Measurements from ENCODE around the gene TSNAXIP1.
A peak's percentile ranks its signal among the peaks of the same experiment; 100 is the strongest.

The TSNAXIP1 gene

DNA sequence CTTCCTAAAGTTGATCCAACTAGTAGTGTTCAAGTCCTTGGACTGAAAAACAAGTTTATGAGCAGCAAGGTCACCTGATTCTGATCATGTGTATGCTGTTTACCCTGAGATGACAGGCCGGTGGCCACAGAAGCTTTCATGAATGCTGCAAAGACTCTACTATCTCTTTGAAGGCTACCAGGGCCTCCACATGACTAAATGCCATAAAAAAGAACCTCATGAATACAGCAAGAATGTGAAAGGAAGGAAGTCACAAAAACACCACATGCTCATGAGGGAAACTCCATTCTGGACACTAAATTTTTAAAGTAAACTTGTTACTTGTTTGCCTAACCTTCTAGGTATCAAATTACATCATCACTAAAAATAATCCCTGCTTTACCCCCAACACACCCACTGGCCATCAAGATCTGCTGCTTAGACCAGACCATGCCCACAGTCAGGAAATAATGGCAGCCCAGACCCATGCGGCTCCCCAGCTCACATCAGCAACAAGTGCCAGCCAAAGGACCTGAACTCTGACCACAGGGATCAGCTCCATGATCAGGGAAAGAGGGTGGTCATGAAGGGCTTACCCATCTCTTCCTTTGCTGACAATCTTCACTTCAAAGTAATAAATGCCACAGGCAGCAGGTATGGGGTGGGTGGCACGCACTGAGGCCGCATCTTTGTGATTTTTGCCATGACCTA lies 1.7 kb upstream of the TSNAXIP1 start:
- TF ChIP-seq NFIC (IDR thresholded peaks at IDR 0.05) (no peak), TCF12 (IDR thresholded peaks at IDR 0.05; ENCODE audit: low read depth) (no peak), ZBTB7A (IDR thresholded peaks at IDR 0.05; ENCODE audit: low read depth) (no peak), EGR1 (IDR thresholded peaks at IDR 0.05) (no peak), CEBPB (IDR thresholded peaks at IDR 0.05) (no peak), RAD21 (IDR thresholded peaks at IDR 0.05; ENCODE audit: low read depth) (no peak), YY1 (IDR thresholded peaks at IDR 0.05; ENCODE audit: low read depth) (no peak), CREB1 (IDR thresholded peaks at IDR 0.05; ENCODE audit: low read depth) (no peak), TEAD4 (IDR thresholded peaks at IDR 0.05) (no peak), TAF1 (IDR thresholded peaks at IDR 0.05; ENCODE audit: low read depth) (no peak), FOXM1 (IDR thresholded peaks at IDR 0.05; ENCODE audit: borderline replicate concordance, low read depth) (no peak), EP300 (IDR thresholded peaks at IDR 0.05; ENCODE audit: borderline replicate concordance) (no peak)
- TF ChIP-seq, protein P1, sequence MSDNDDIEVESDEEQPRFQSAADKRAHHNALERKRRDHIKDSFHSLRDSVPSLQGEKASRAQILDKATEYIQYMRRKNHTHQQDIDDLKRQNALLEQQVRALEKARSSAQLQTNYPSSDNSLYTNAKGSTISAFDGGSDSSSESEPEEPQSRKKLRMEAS (IDR thresholded peaks at IDR 0.05): no peak
- TF ChIP-seq, protein P2, sequence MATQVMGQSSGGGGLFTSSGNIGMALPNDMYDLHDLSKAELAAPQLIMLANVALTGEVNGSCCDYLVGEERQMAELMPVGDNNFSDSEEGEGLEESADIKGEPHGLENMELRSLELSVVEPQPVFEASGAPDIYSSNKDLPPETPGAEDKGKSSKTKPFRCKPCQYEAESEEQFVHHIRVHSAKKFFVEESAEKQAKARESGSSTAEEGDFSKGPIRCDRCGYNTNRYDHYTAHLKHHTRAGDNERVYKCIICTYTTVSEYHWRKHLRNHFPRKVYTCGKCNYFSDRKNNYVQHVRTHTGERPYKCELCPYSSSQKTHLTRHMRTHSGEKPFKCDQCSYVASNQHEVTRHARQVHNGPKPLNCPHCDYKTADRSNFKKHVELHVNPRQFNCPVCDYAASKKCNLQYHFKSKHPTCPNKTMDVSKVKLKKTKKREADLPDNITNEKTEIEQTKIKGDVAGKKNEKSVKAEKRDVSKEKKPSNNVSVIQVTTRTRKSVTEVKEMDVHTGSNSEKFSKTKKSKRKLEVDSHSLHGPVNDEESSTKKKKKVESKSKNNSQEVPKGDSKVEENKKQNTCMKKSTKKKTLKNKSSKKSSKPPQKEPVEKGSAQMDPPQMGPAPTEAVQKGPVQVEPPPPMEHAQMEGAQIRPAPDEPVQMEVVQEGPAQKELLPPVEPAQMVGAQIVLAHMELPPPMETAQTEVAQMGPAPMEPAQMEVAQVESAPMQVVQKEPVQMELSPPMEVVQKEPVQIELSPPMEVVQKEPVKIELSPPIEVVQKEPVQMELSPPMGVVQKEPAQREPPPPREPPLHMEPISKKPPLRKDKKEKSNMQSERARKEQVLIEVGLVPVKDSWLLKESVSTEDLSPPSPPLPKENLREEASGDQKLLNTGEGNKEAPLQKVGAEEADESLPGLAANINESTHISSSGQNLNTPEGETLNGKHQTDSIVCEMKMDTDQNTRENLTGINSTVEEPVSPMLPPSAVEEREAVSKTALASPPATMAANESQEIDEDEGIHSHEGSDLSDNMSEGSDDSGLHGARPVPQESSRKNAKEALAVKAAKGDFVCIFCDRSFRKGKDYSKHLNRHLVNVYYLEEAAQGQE (IDR thresholded peaks at IDR 0.05; ENCODE audit: low read depth): no peak
- TF ChIP-seq, protein P3, sequence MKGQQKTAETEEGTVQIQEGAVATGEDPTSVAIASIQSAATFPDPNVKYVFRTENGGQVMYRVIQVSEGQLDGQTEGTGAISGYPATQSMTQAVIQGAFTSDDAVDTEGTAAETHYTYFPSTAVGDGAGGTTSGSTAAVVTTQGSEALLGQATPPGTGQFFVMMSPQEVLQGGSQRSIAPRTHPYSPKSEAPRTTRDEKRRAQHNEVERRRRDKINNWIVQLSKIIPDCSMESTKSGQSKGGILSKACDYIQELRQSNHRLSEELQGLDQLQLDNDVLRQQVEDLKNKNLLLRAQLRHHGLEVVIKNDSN (IDR thresholded peaks at IDR 0.05): no peak

DNA sequence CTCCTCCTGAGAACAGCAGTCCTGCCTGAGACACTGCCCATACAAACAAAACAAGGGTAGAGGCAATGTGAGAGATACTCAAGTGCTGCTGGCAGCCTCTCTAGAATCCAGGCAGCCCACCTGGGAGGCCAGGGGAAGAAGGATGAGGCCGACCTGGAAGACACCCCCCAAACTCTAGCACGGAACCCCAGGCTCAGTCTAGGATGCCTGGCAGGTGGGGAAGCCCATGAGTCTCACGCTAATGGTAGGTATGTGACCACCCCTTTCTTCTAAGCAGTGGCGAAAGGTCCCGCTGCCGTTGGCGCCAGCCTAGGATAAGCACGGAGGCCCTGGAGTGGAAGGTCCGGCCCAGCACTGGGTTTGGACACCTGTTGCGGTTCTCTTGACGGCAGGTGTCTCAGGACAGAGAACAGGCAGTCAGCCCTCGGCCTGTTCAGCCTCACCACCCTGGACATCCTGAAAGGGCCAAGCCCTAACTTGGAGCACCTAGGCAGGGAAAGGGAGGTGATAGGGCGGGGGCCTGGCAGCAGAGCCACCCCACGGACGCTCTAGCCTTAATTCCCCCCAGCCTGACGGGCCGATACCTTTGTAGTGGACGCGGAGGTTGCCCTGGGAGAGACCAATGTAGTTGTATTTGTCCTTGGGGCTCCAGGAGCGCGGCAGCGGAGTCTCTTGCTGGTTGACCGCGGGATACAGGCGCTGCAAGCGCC lies 816 bp upstream of the TSNAXIP1 start:
- TF ChIP-seq ZBTB7A (IDR thresholded peaks at IDR 0.05; ENCODE audit: low read depth) (no peak), CEBPB (IDR thresholded peaks at IDR 0.05) (no peak), EP300 (IDR thresholded peaks at IDR 0.05; ENCODE audit: borderline replicate concordance) (no peak), EGR1 (IDR thresholded peaks at IDR 0.05) (no peak), CREB1 (IDR thresholded peaks at IDR 0.05; ENCODE audit: low read depth) (no peak), FOXM1 (IDR thresholded peaks at IDR 0.05; ENCODE audit: borderline replicate concordance, low read depth) (no peak), TAF1 (IDR thresholded peaks at IDR 0.05; ENCODE audit: low read depth) (no peak), YY1 (IDR thresholded peaks at IDR 0.05; ENCODE audit: low read depth) (no peak), RAD21 (IDR thresholded peaks at IDR 0.05; ENCODE audit: low read depth) (no peak), TCF12 (IDR thresholded peaks at IDR 0.05; ENCODE audit: low read depth) (no peak), NFIC (IDR thresholded peaks at IDR 0.05) (no peak)
- TF ChIP-seq, protein P3 (IDR thresholded peaks at IDR 0.05): no peak
- TF ChIP-seq, protein P1 (IDR thresholded peaks at IDR 0.05): no peak
- TF ChIP-seq, protein P2 (IDR thresholded peaks at IDR 0.05; ENCODE audit: low read depth): no peak

DNA sequence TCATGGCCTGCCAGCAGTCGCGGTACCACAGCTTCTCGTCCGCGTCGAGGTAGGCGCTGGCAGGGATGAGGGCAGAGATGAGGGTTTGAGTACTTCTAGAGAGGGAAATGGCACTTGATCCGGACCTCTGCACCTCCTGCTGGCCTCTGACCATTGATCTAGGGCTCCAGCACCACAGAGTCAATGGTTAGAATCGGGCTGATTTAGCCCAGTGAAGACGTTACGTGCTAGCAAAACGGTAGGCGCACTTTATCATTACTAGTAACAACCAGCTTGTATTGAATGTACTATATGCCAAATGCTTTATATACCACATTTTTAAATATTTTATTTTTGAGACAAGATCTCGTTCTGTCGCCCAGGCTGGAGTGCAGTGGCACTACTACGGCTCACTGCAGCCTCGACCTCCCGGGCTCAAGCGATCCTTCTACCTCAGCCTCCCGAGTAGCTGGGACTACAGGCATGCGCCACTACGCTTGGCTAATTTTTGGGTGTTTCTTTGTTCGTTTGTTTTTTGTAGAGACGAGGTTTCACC lies 526 bp downstream of the TSNAXIP1 start:
- no peak for TF ChIP-seq EGR1 (IDR thresholded peaks at IDR 0.05)
- TF ChIP-seq, protein P1 (IDR thresholded peaks at IDR 0.05): 0 out of 2 replicates have a peak, but pooled peaks have one; percentile 47

DNA sequence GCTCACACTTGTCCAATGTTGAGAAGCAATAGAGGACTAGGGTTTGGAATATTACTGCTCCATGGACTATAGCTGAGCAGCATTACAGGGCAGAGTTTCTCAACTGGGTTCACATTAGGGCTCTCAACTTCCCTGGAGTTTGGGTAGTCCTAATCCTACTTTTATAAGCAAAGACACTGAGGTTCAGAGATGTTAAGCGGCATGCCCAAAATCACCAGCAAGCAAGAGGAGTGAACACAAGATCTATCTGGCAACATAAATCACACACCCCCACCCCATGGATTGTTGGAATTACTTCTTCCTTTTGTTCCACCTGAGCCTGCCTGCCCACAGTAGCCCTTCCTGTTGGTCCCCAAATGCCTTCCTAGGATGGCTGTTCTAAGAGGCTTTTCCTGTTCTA lies 5.2 kb downstream of the TSNAXIP1 start:
- no peak for TF ChIP-seq CEBPB (IDR thresholded peaks at IDR 0.05)
- no peak for TF ChIP-seq EP300 (IDR thresholded peaks at IDR 0.05; ENCODE audit: borderline replicate concordance)
- no peak for TF ChIP-seq EGR1 (IDR thresholded peaks at IDR 0.05)
- TF ChIP-seq TCF12 (IDR thresholded peaks at IDR 0.05; ENCODE audit: low read depth): no peak
- TF ChIP-seq, protein P3 (IDR thresholded peaks at IDR 0.05): no peak
- no peak for TF ChIP-seq YY1 (IDR thresholded peaks at IDR 0.05; ENCODE audit: low read depth)
- TF ChIP-seq TEAD4 (IDR thresholded peaks at IDR 0.05): no peak
- TF ChIP-seq CREB1 (IDR thresholded peaks at IDR 0.05; ENCODE audit: low read depth): no peak
- TF ChIP-seq ZBTB7A (IDR thresholded peaks at IDR 0.05; ENCODE audit: low read depth): no peak
- TF ChIP-seq RAD21 (IDR thresholded peaks at IDR 0.05; ENCODE audit: low read depth): no peak
- TF ChIP-seq, protein P1 (IDR thresholded peaks at IDR 0.05): no peak
- no peak for TF ChIP-seq FOXM1 (IDR thresholded peaks at IDR 0.05; ENCODE audit: borderline replicate concordance, low read depth)
- TF ChIP-seq TAF1 (IDR thresholded peaks at IDR 0.05; ENCODE audit: low read depth): no peak
- TF ChIP-seq NFIC (IDR thresholded peaks at IDR 0.05): no peak
- TF ChIP-seq, protein P2 (IDR thresholded peaks at IDR 0.05; ENCODE audit: low read depth): no peak

Data from Ishikawa (cell line).